Cardiac septum (tissue), 1 donor: ENCODE measurements around the gene GPBP1L1. TPM values are rescaled to one million over a fixed set of nuclear protein-coding genes. Genes with fewer than 3 reads are reported as not detected.
"Not testable (repeated sequence)": the region's sequence is repeated elsewhere in the genome, so short reads cannot be mapped to it uniquely, and the experiment has no call there.

Source experiments
- DNase-seq: peaks from one replicate; pipeline ENCODE4 v3.0.0-alpha.2; 2020; ENCODE audit warnings: low spot score
- intact Hi-C: fragments of 100-400 bp; cut with DNase I; formaldehyde crosslinking; loops from one replicate; pipeline ENCODE4 v1.14.0; 2022
- total RNA-seq: library from RNA; stranded (reverse); fragmentation: NEBNext Ultra II Directional; extraction: Animal tissue kit (Norgen Biotek cat#: 25700); gene quantifications from one replicate; pipeline ENCODE4 v1.2.1, GENCODE V29; 2021
- donor health status: DM: no; HTN: no; CAD: no.

GPBP1L1 gene
- total RNA-seq, 1 donor from 2014 or later = 80.6 TPM

GRCh38 chr1:45685308-45686014 is 872 bp downstream of the GPBP1L1 start:
- no peak for DNase-seq
- intact Hi-C loops = loop anchor here (2.0 to 10.0 kb wide), 4 partner anchors 101 to 499 kb away; partner anchors contain the start of genes MAST2, NASP and PRDX1

- intact Hi-C loops = loop anchor here (2.0 to 10.0 kb wide), 2 partner anchors 164 to 500 kb away; partner anchors contain the start of gene PRDX1
- no peak for DNase-seq
Measured at GRCh38 chr1:45684402-45684801, 1.9 kb downstream of the GPBP1L1 start.

GRCh38 chr1:45682942-45683341 is 3.4 kb downstream of the GPBP1L1 start:
- intact Hi-C loops = loop anchor here (10.0 kb wide), 1 partner anchor 502 kb away; no protein-coding TSS in a partner anchor
- DNase-seq = no peak

- intact Hi-C loops = no loop called here
- DNase-seq = no peak
Measured at GRCh38 chr1:45679123-45679522, 7.2 kb downstream of the GPBP1L1 start.

- intact Hi-C loops = no loop called here
- DNase-seq = no peak
Measured at GRCh38 chr1:45678489-45678888, 7.8 kb downstream of the GPBP1L1 start.

- intact Hi-C loops = no loop called here
- DNase-seq = no peak
Measured at GRCh38 chr1:45677751-45678245, 8.5 kb downstream of the GPBP1L1 start.

- intact Hi-C loops = not testable (repeated sequence)
Measured at GRCh38 chr1:45676553-45676952, 9.8 kb downstream of the GPBP1L1 start.

GRCh38 chr1:45674478-45674877 is 11.9 kb downstream of the GPBP1L1 start:
- no peak for DNase-seq
- intact Hi-C loops = no loop called here

More at GRCh38 chr1:45676553-45676952, 9.8 kb downstream of the GPBP1L1 start:
- DNase-seq = not testable (repeated sequence)

GRCh38 chr1:45673956-45674355 is 12.4 kb downstream of the GPBP1L1 start:
- intact Hi-C loops = no loop called here

GRCh38 chr1:45669859-45670655 is 16.3 kb downstream of the GPBP1L1 start:
- intact Hi-C loops = no loop called here
- no peak for DNase-seq

More at GRCh38 chr1:45673956-45674355, 12.4 kb downstream of the GPBP1L1 start:
- no peak for DNase-seq

- intact Hi-C loops = no loop called here
Measured at GRCh38 chr1:45669379-45669778, 17.0 kb downstream of the GPBP1L1 start.

GRCh38 chr1:45668526-45668925 is 17.8 kb downstream of the GPBP1L1 start:
- intact Hi-C loops = no loop called here
- no peak for DNase-seq

More at GRCh38 chr1:45669379-45669778, 17.0 kb downstream of the GPBP1L1 start:
- no peak for DNase-seq

- intact Hi-C loops = no loop called here
- DNase-seq = no peak
Measured at GRCh38 chr1:45667321-45668111, 18.8 kb downstream of the GPBP1L1 start.

- DNase-seq = no peak
- intact Hi-C loops = no loop called here
Measured at GRCh38 chr1:45666836-45667235, 19.5 kb downstream of the GPBP1L1 start.

GRCh38 chr1:45660336-45660735 is 26.0 kb downstream of the GPBP1L1 start:
- DNase-seq = no peak
- intact Hi-C loops = no loop called here

- DNase-seq = no peak
- intact Hi-C loops = no loop called here
Measured at GRCh38 chr1:45659222-45659621, 27.1 kb downstream of the GPBP1L1 start.

GRCh38 chr1:45658171-45658570 is 28.2 kb downstream of the GPBP1L1 start:
- no peak for DNase-seq
- intact Hi-C loops = no loop called here

GRCh38 chr1:45656573-45657226 is 29.6 kb downstream of the GPBP1L1 start:
- intact Hi-C loops = no loop called here
- no peak for DNase-seq
